Dendritic cell treated with granulocyte-macrophage colony-stimulating factor and Interleukin-4, amounts not matched to agents 40 ng/mL and 50 ng/mL, for 4 days (primary cell): ENCODE measurements around the gene WRAP73.

Experiments
- H3K27ac Mint-ChIP-seq: one replicate; pipeline ENCODE4 v1.8.0; 2022; ENCODE audit warnings: mild to moderate bottlenecking, mixed read lengths
- H3K27me3 Mint-ChIP-seq: one replicate; pipeline ENCODE4 v1.8.0; 2022; ENCODE audit warnings: mild to moderate bottlenecking, mixed read lengths
- H3K36me3 Mint-ChIP-seq: one replicate; pipeline ENCODE4 v1.8.0; 2022; ENCODE audit warnings: low read depth, mixed read lengths
- H3K4me1 Mint-ChIP-seq: one replicate; pipeline ENCODE4 v1.8.0; 2022; ENCODE audit warnings: low read depth, mixed read lengths
- H3K4me3 Mint-ChIP-seq: one replicate; pipeline ENCODE4 v1.8.0; 2022; ENCODE audit warnings: mild to moderate bottlenecking, moderate library complexity, mixed read lengths
- H3K9me3 Mint-ChIP-seq: one replicate; pipeline ENCODE4 v1.8.0; 2022; ENCODE audit warnings: mixed read lengths
- intact Hi-C: fragments of 100-400 bp; cut with micrococcal nuclease; formaldehyde crosslinking; loops from one replicate; pipeline ENCODE4 v1.15.0; 2022

Gene WRAP73

DNA sequence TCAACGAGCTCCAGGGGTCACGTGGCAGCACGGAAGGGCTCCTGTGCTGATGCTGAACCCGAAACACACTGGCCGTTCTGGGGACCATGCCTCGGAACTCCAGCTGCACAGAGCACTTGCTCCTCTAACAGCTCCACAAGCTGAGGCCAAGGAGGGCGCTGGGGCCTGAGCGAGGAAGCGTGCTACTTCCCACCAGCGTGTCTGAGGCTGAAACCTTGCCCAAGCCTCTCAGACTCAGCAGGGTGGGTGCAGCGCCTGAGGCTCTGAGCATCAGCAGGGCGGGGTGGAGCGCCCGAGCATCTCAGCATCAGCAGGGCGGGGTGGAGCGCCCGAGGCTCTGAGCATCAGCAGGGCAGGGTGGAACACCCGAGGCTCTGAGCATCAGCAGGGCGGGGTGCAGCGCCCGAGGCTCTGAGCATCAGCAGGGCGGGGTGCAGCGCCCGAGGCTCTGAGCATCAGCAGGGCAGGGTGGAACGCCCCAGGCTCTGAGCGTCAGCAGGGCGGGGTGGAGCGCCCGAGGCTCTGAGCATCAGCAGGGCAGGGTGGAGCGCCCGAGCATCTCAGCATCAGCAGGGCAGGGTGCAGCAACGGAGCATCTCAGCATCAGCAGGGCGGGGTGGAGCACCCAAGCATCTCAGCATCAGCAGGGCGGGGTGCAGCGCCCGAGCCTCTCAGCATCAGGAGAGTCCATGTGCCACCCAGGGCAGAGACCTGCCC lies 9.6 kb downstream of the WRAP73 start:
- Mint-ChIP-seq H3K27me3 (no peaks in the 10 kb centered on the region), H3K36me3 (peaks cover 92% of the 10 kb centered on the region), H3K4me3 (no peak overlapping the region), H3K4me1 (no peaks in the 10 kb centered on the region), H3K9me3 (no peaks in the 10 kb centered on the region), H3K27ac (no peak overlapping the region)
- intact Hi-C loops: no loop called here

DNA sequence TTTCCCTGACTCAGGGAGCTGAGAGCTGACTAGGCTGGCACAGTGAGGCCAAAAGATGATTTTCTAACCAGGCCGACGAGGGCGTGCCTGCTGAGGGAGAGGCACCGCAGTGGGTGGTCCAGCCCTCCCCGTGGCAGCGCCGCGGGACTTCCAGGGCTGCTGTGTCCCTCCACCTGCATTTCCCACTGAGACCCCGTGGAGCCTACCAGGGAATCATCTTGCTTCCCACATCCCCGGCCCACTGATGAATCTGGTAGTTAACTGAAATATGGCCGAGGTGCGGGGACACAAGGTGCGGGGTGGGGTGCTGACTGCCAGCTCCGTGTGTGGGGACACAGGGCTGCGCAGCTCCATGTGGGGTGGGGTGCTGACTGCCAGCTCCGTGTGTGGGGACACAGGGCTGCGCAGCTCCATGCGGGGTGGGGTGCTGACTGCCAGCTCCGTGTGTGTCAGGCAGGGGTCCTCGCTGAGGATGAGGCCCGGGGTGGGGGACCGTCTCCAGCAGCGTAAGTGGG lies 10.4 kb downstream of the WRAP73 start:
- H3K4me1 Mint-ChIP-seq: no peaks in the 10 kb centered on the region
- H3K36me3 Mint-ChIP-seq: peaks cover 92% of the 10 kb centered on the region
- H3K27me3 Mint-ChIP-seq: no peaks in the 10 kb centered on the region
- no peaks in the 10 kb centered on the region for H3K9me3 Mint-ChIP-seq
- H3K27ac Mint-ChIP-seq: no peak overlapping the region
- intact Hi-C loops: no loop called here
- no peak overlapping the region for H3K4me3 Mint-ChIP-seq

DNA sequence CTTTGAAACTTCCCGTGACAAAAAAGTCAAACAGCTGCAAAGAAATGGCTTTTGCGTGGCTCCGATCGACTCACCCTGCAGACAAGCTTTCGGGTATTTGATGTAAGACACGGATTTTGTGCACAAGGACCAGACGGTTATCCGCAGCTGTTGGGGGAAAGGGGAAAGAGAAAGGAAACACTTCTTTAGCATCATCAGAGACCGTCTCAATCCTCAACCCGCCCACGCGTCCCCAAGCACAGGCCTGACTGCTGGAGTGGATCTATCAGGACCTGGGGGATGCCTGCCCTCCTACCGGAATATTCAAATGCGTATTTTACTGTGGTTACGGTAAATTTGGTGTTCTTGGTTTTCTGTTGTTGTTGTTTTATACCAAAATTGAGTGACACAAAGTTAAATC lies 11.2 kb downstream of the WRAP73 start:
- Mint-ChIP-seq H3K27me3 (no peaks in the 10 kb centered on the region), H3K9me3 (no peaks in the 10 kb centered on the region), H3K36me3 (peaks cover 97% of the 10 kb centered on the region), H3K4me3 (no peak overlapping the region), H3K4me1 (no peaks in the 10 kb centered on the region), H3K27ac (no peak overlapping the region)
- intact Hi-C loops: no loop called here

- no peak overlapping the region for H3K4me3 Mint-ChIP-seq
- no peaks in the 10 kb centered on the region for H3K4me1 Mint-ChIP-seq
- H3K36me3 Mint-ChIP-seq: peaks cover 100% of the 10 kb centered on the region
- H3K27ac Mint-ChIP-seq: no peak overlapping the region
- no peaks in the 10 kb centered on the region for H3K9me3 Mint-ChIP-seq
- no peaks in the 10 kb centered on the region for H3K27me3 Mint-ChIP-seq
- intact Hi-C loops: no loop called here
These were observed 11.9 kb downstream of the WRAP73 start for GRCh38 chr1:3638027-3638426.

DNA sequence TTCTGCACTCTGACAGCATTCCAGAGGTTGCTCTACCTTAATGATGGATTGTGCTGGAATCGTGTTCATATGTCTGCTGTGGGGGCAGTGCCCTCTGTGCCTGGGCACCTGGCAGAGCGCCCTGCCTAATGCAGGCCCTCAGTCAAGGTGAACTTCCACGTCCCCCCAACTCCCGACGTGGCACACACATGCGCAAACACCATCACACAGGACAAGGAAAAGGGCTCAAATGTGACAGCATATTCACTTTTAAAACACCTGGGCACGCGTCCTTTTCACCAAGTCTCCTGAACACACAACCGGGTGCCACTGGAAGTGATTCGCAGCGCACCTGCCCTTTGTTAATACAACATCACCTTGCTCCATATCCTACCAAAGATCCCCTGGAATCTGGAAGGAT lies 13.4 kb downstream of the WRAP73 start:
- H3K4me1 Mint-ChIP-seq: no peaks in the 10 kb centered on the region
- no peaks in the 10 kb centered on the region for H3K27me3 Mint-ChIP-seq
- no peaks in the 10 kb centered on the region for H3K9me3 Mint-ChIP-seq
- H3K4me3 Mint-ChIP-seq: no peak overlapping the region
- no peak overlapping the region for H3K27ac Mint-ChIP-seq
- intact Hi-C loops: no loop called here
- H3K36me3 Mint-ChIP-seq: peaks cover 100% of the 10 kb centered on the region

DNA sequence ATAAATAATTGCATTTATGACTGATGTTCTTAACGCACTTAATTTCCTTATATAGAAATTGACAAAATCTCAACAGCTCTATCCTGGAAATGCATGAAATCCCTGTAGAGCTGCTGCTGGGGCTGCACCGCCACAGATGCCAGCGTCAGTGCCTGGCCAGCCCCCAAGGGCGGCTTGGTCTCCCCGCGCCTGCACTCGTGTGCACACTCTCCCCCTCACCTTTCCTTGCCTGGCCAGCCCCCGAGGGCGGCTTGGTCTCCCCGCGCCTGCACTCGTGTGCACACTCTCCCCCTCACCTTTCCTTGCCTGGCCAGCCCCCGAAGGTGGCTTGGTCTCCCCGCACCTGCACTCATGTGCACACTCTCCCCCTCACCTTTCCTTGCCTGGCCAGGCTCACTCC lies 13.8 kb downstream of the WRAP73 start:
- intact Hi-C loops: no loop called here
- H3K4me3 Mint-ChIP-seq: no peak overlapping the region
- peaks cover 1% of the 10 kb centered on the region for H3K4me1 Mint-ChIP-seq
- peaks cover 100% of the 10 kb centered on the region for H3K36me3 Mint-ChIP-seq
- no peak overlapping the region for H3K27ac Mint-ChIP-seq
- no peaks in the 10 kb centered on the region for H3K27me3 Mint-ChIP-seq
- no peaks in the 10 kb centered on the region for H3K9me3 Mint-ChIP-seq

- no peaks in the 10 kb centered on the region for H3K9me3 Mint-ChIP-seq
- no peak overlapping the region for H3K4me3 Mint-ChIP-seq
- intact Hi-C loops: no loop called here
- H3K27ac Mint-ChIP-seq: no peak overlapping the region
- H3K27me3 Mint-ChIP-seq: no peaks in the 10 kb centered on the region
- peaks cover 19% of the 10 kb centered on the region for H3K4me1 Mint-ChIP-seq
- H3K36me3 Mint-ChIP-seq: peaks cover 100% of the 10 kb centered on the region
These were observed 15.7 kb downstream of the WRAP73 start for GRCh38 chr1:3634059-3634800.

GRCh38 chr1:3633344-3634058 lies 16.4 kb downstream of the WRAP73 start:
- no peak overlapping the region for H3K4me3 Mint-ChIP-seq
- H3K9me3 Mint-ChIP-seq: no peaks in the 10 kb centered on the region
- no peaks in the 10 kb centered on the region for H3K27me3 Mint-ChIP-seq
- no peak overlapping the region for H3K27ac Mint-ChIP-seq
- intact Hi-C loops: no loop called here
- H3K4me1 Mint-ChIP-seq: peaks cover 19% of the 10 kb centered on the region
- H3K36me3 Mint-ChIP-seq: peaks cover 100% of the 10 kb centered on the region

GRCh38 chr1:3632716-3633343 lies 17.1 kb downstream of the WRAP73 start:
- Mint-ChIP-seq H3K27me3 (no peaks in the 10 kb centered on the region), H3K36me3 (peaks cover 100% of the 10 kb centered on the region), H3K4me3 (no peak overlapping the region), H3K4me1 (peaks cover 19% of the 10 kb centered on the region), H3K27ac (no peak overlapping the region), H3K9me3 (no peaks in the 10 kb centered on the region)
- intact Hi-C loops: no loop called here

DNA sequence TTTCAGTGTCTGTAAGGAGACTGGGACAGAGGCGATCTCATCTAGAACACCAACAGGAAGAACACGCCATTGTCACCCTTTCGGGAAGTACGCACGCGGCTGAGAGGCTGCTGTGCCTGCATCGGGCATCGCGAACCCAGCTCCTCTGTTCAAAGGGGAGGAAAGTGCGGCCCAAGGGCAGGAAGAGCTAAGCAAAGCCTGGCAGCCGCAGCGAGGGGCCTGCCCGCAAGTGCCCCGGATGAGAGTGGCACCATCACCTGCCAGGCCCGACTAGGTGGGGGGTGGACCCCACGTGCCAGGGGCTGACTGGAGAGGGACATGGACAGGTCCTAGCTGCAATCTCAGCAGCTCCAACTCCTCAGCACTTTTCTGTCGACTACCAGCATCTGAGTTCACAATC lies 17.6 kb downstream of the WRAP73 start:
- Mint-ChIP-seq H3K4me1 (peaks cover 19% of the 10 kb centered on the region), H3K36me3 (peaks cover 100% of the 10 kb centered on the region), H3K4me3 (no peak overlapping the region), H3K27me3 (no peaks in the 10 kb centered on the region), H3K27ac (no peak overlapping the region), H3K9me3 (no peaks in the 10 kb centered on the region)
- intact Hi-C loops: no loop called here

- peaks cover 19% of the 10 kb centered on the region for H3K4me1 Mint-ChIP-seq
- H3K4me3 Mint-ChIP-seq: no peak overlapping the region
- H3K9me3 Mint-ChIP-seq: no peaks in the 10 kb centered on the region
- peak overlapping the region; percentile 75 for H3K27ac Mint-ChIP-seq
- H3K27me3 Mint-ChIP-seq: no peaks in the 10 kb centered on the region
- intact Hi-C loops: no loop called here
- peaks cover 95% of the 10 kb centered on the region for H3K36me3 Mint-ChIP-seq
These were observed 18.3 kb downstream of the WRAP73 start for GRCh38 chr1:3631320-3632260.

GRCh38 chr1:3630914-3631313 lies 19.0 kb downstream of the WRAP73 start:
- Mint-ChIP-seq H3K4me1 (peaks cover 24% of the 10 kb centered on the region), H3K36me3 (peaks cover 94% of the 10 kb centered on the region), H3K9me3 (no peaks in the 10 kb centered on the region), H3K27ac (peak overlapping the region; percentile 75), H3K4me3 (no peak overlapping the region), H3K27me3 (no peaks in the 10 kb centered on the region)
- intact Hi-C loops: no loop called here

- H3K27ac Mint-ChIP-seq: peak overlapping the region; percentile 75
- no peaks in the 10 kb centered on the region for H3K9me3 Mint-ChIP-seq
- H3K36me3 Mint-ChIP-seq: peaks cover 87% of the 10 kb centered on the region
- no peaks in the 10 kb centered on the region for H3K27me3 Mint-ChIP-seq
- intact Hi-C loops: no loop called here
- peak overlapping the region; percentile 10 for H3K4me3 Mint-ChIP-seq
- H3K4me1 Mint-ChIP-seq: peaks cover 29% of the 10 kb centered on the region
These were observed 19.7 kb downstream of the WRAP73 start for GRCh38 chr1:3630161-3630611.
